Measurements from ENCODE around the gene MTRF1.

GRCh38 chr13:41299316-41300094 lies 36.1 kb upstream of the MTRF1 start:
- no peak for TF ChIP-seq POLR2AphosphoS5 (IDR thresholded peaks at IDR 0.05; ENCODE audit: borderline replicate concordance, low read depth, low read length)
- TF ChIP-seq EZH2 (IDR thresholded peaks at IDR 0.05): no peak
- no peak for TF ChIP-seq FOXP2 (optimal IDR thresholded peaks at IDR 0.05; ENCODE audit: control extremely low read depth, extremely low read length, insufficient read depth)
